Trophoblast cell (in vitro differentiated cells and primary cell): ENCODE results near the gene ATP12A.

Experiments used
- DNase-seq, 2 donors: peaks; one replicate each; pipeline ENCODE4 v3.0.0-alpha.2; 2016
- H2AFZ ChIP-seq: 2 replicates; pipeline ENCODE4 v1.6.1; 2013; ENCODE audit warnings: low read length, moderate library complexity, mild to moderate bottlenecking; ENCODE audit not compliant: insufficient read depth, poor library complexity
- H2AK5ac ChIP-seq: 2 replicates; pipeline ENCODE4 v1.6.1; 2013; ENCODE audit warnings: mild to moderate bottlenecking, low read length
- H2BK120ac ChIP-seq: 2 replicates; pipeline ENCODE4 v1.6.1; 2013; ENCODE audit warnings: low read length, mild to moderate bottlenecking, moderate library complexity; ENCODE audit not compliant: insufficient read depth, poor library complexity
- H2BK12ac ChIP-seq: 2 replicates; pipeline ENCODE4 v1.6.1; 2013; ENCODE audit warnings: mild to moderate bottlenecking, low read length, moderate library complexity
- H2BK5ac ChIP-seq: 2 replicates; pipeline ENCODE4 v1.6.1; 2013; ENCODE audit warnings: low read length, low read depth, moderate library complexity, mild to moderate bottlenecking; ENCODE audit not compliant: poor library complexity
- H3K14ac ChIP-seq: 2 replicates; pipeline ENCODE4 v1.6.1; 2013; ENCODE audit warnings: mild to moderate bottlenecking, low read length
- H3K18ac ChIP-seq: 2 replicates; pipeline ENCODE4 v1.6.1; 2013; ENCODE audit warnings: mild to moderate bottlenecking, low read length
- H3K23ac ChIP-seq: 2 replicates; pipeline ENCODE4 v1.6.1; 2013; ENCODE audit warnings: low read length
- H3K27ac ChIP-seq: 2 replicates; pipeline ENCODE4 v1.5.1; 2013; ENCODE audit warnings: low read depth, mild to moderate bottlenecking, inconsistent platforms, low read length, moderate library complexity
- H3K27me3 ChIP-seq: 2 replicates; pipeline ENCODE4 v1.6.1; 2013; ENCODE audit warnings: inconsistent platforms, mild to moderate bottlenecking, low read length, moderate library complexity; ENCODE audit not compliant: insufficient read depth
- H3K36me3 ChIP-seq, 2 experiments: 1 replicate in 1 of 2; 2 replicates in 1 of 2; pipeline ENCODE4 v1.6.1; 2013; ENCODE audit warnings: low read length in 2 of 2, mild to moderate bottlenecking in 2 of 2, moderate library complexity in 1 of 2; ENCODE audit not compliant: insufficient read depth in 2 of 2, control insufficient read depth in 1 of 2
- H3K4ac ChIP-seq: 2 replicates; pipeline ENCODE4 v1.6.1; 2013; ENCODE audit warnings: low read depth, mild to moderate bottlenecking, low read length, moderate library complexity
- H3K4me1 ChIP-seq, 2 experiments: 1 replicate in 1 of 2; 2 replicates in 1 of 2; pipeline ENCODE4 v1.6.1; 2013; ENCODE audit warnings: low read length in 2 of 2, mild to moderate bottlenecking in 2 of 2, moderate library complexity in 1 of 2; ENCODE audit not compliant: insufficient read depth in 2 of 2, control insufficient read depth in 1 of 2
- H3K4me2 ChIP-seq: 2 replicates; pipeline ENCODE4 v1.6.1; 2013; ENCODE audit warnings: inconsistent platforms, mild to moderate bottlenecking, low read length, moderate library complexity
- H3K4me3 ChIP-seq: 2 replicates; pipeline ENCODE4 v1.5.1; 2013; ENCODE audit warnings: mild to moderate bottlenecking, low read depth, low read length, inconsistent platforms
- H3K79me1 ChIP-seq: one replicate; pipeline ENCODE4 v1.6.1; 2013; ENCODE audit warnings: low read length
- H3K79me2 ChIP-seq: 2 replicates; pipeline ENCODE4 v1.6.1; 2013; ENCODE audit warnings: low read length, mild to moderate bottlenecking; ENCODE audit not compliant: control insufficient read depth, insufficient read depth, poor library complexity
- H3K9ac ChIP-seq: 2 replicates; pipeline ENCODE4 v1.6.1; 2013; ENCODE audit warnings: mild to moderate bottlenecking, low read length
- H3K9me3 ChIP-seq: 2 replicates; pipeline ENCODE4 v1.6.1; 2013; ENCODE audit warnings: low read depth, mild to moderate bottlenecking, control low read depth, inconsistent platforms, low read length; ENCODE audit not compliant: insufficient read depth
- H4K12ac ChIP-seq: 2 replicates; pipeline ENCODE4 v1.6.1; 2013; ENCODE audit warnings: low read depth, mild to moderate bottlenecking, low read length, moderate library complexity
- H4K8ac ChIP-seq: 2 replicates; pipeline ENCODE4 v1.6.1; 2013; ENCODE audit warnings: low read depth, mild to moderate bottlenecking, low read length, moderate library complexity
- H4K91ac ChIP-seq: one replicate; pipeline ENCODE4 v1.6.1; 2013; ENCODE audit warnings: low read depth, mild to moderate bottlenecking, low read length, moderate library complexity
- WGBS: extraction: QIAGEN DNeasy Blood & Tissue Kit; methylation state at CpG from one replicate; pipeline ENCODE4 v1.1.7; 2013; ENCODE audit warnings: missing lambda C conversion rate; ENCODE audit not compliant: insufficient read length, insufficient coverage; ENCODE audit errors: extremely low coverage; 5-methylcytosine and 5-hydroxymethylcytosine counted together

ATP12A gene

GRCh38 chr13:24719139-24719538 lies 38.9 kb downstream of the ATP12A start:
- peaks cover 2% of the 10 kb centered on the region for H3K9me3 ChIP-seq
- H3K9ac ChIP-seq, result no peak overlapping the region
- H3K4me2 ChIP-seq, result no peak overlapping the region
- H4K12ac ChIP-seq, result no peak overlapping the region
- H3K79me2 ChIP-seq, result no peaks in the 10 kb centered on the region
- H3K4ac ChIP-seq, result no peak overlapping the region
- H3K23ac ChIP-seq, result no peak overlapping the region
- no peaks in the 10 kb centered on the region for H3K27me3 ChIP-seq
- no CpG with 5 or more reads among the region's 12 CpGs for WGBS
- no peak overlapping the region for H4K91ac ChIP-seq
- H3K36me3 ChIP-seq, result no peaks in the 10 kb centered on the region
- H3K14ac ChIP-seq, result no peak overlapping the region
- H4K8ac ChIP-seq, result no peak overlapping the region
- H3K4me3 ChIP-seq, result no peak overlapping the region
- no peak overlapping the region for H2BK12ac ChIP-seq
- H3K4me1 ChIP-seq, result no peaks in the 10 kb centered on the region
- H3K79me1 ChIP-seq, result no peaks in the 10 kb centered on the region
- DNase-seq, result no peak
- no peak overlapping the region for H3K27ac ChIP-seq
- H2AFZ ChIP-seq, result no peak overlapping the region
- no peak overlapping the region for H2BK120ac ChIP-seq
- no peak overlapping the region for H2BK5ac ChIP-seq
- H3K18ac ChIP-seq, result no peak overlapping the region
- no peak overlapping the region for H2AK5ac ChIP-seq

- Histone ChIP-seq H4K91ac (no peak overlapping the region), H2BK12ac (no peak overlapping the region), H3K4me3 (no peak overlapping the region), H3K9me3 (peaks cover 2% of the 10 kb centered on the region), H3K18ac (no peak overlapping the region), H3K79me2 (no peaks in the 10 kb centered on the region), H4K12ac (no peak overlapping the region), H3K4ac (no peak overlapping the region), H2AK5ac (no peak overlapping the region), H3K79me1 (no peaks in the 10 kb centered on the region), H3K9ac (no peak overlapping the region), H3K27ac (no peak overlapping the region), H2BK120ac (no peak overlapping the region), H3K14ac (no peak overlapping the region), H3K4me2 (no peak overlapping the region), H4K8ac (no peak overlapping the region), H3K23ac (no peak overlapping the region), H2BK5ac (no peak overlapping the region), H3K36me3 (no peaks in the 10 kb centered on the region), H3K4me1 (no peaks in the 10 kb centered on the region), H3K27me3 (no peaks in the 10 kb centered on the region), H2AFZ (no peak overlapping the region)
- WGBS, result no CpG with 5 or more reads among the region's 12 CpGs
- DNase-seq, result no peak
Measured at GRCh38 chr13:24723206-24723605, 43.0 kb downstream of the ATP12A start.

- no peak for DNase-seq
- H3K79me1 ChIP-seq, result no peaks in the 10 kb centered on the region
- no peak overlapping the region for H2AFZ ChIP-seq
- no peak overlapping the region for H2BK120ac ChIP-seq
- H3K79me2 ChIP-seq, result no peaks in the 10 kb centered on the region
- H2AK5ac ChIP-seq, result no peak overlapping the region
- no peak overlapping the region for H4K8ac ChIP-seq
- H3K9me3 ChIP-seq, result peaks cover 2% of the 10 kb centered on the region
- no peak overlapping the region for H3K18ac ChIP-seq
- no CpG with 5 or more reads among the region's 2 CpGs for WGBS
- no peak overlapping the region for H3K23ac ChIP-seq
- H2BK12ac ChIP-seq, result no peak overlapping the region
- no peaks in the 10 kb centered on the region for H3K36me3 ChIP-seq
- no peak overlapping the region for H3K4me3 ChIP-seq
- H3K27me3 ChIP-seq, result no peaks in the 10 kb centered on the region
- H4K91ac ChIP-seq, result no peak overlapping the region
- no peak overlapping the region for H3K14ac ChIP-seq
- H3K4me1 ChIP-seq, result no peaks in the 10 kb centered on the region
- H3K9ac ChIP-seq, result no peak overlapping the region
- H2BK5ac ChIP-seq, result no peak overlapping the region
- H3K27ac ChIP-seq, result no peak overlapping the region
- H4K12ac ChIP-seq, result no peak overlapping the region
- H3K4me2 ChIP-seq, result no peak overlapping the region
- no peak overlapping the region for H3K4ac ChIP-seq
Measured at GRCh38 chr13:24724714-24725113, 44.5 kb downstream of the ATP12A start.

DNA sequence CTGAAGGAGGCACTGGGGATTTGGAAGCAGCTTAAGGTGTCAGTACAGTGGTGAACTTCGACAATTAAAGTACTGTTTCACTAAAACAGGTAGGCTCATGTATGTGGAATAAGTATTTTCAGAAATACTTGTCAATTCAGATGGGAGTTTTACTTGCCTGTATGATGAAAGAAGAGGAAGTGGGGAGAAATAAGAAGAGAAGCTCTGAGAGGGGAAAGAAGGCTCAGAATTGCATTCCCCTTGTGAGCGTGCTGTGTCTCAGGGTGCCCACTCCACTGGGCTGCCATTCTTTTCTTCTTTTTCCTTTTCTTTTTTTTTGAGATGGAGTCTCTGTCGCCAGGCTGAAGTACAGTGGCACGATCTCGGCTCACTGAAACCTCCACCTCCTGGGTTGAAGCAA lies 45.2 kb downstream of the ATP12A start:
- no peak overlapping the region for H4K91ac ChIP-seq
- no peak overlapping the region for H3K23ac ChIP-seq
- H4K12ac ChIP-seq, result no peak overlapping the region
- no peaks in the 10 kb centered on the region for H3K36me3 ChIP-seq
- no peak overlapping the region for H3K4me2 ChIP-seq
- no peak for DNase-seq
- WGBS, result no CpG with 5 or more reads among the region's 5 CpGs
- no peak overlapping the region for H3K18ac ChIP-seq
- no peaks in the 10 kb centered on the region for H3K27me3 ChIP-seq
- no peak overlapping the region for H2AFZ ChIP-seq
- H2BK120ac ChIP-seq, result no peak overlapping the region
- H3K9me3 ChIP-seq, result peaks cover 2% of the 10 kb centered on the region
- H3K4me1 ChIP-seq, result no peaks in the 10 kb centered on the region
- no peak overlapping the region for H2BK12ac ChIP-seq
- no peaks in the 10 kb centered on the region for H3K79me1 ChIP-seq
- no peaks in the 10 kb centered on the region for H3K79me2 ChIP-seq
- H2AK5ac ChIP-seq, result no peak overlapping the region
- no peak overlapping the region for H3K14ac ChIP-seq
- H4K8ac ChIP-seq, result no peak overlapping the region
- H3K9ac ChIP-seq, result no peak overlapping the region
- H3K4ac ChIP-seq, result no peak overlapping the region
- H3K4me3 ChIP-seq, result no peak overlapping the region
- H2BK5ac ChIP-seq, result no peak overlapping the region
- H3K27ac ChIP-seq, result no peak overlapping the region
